Psoas muscle (tissue), 8 donors: ENCODE data around the gene WNT10A. TPM values are rescaled to one million over a fixed set of nuclear protein-coding genes. Genes with fewer than 3 reads are reported as not detected.

Experiments used
- ATAC-seq, 4 donors: fragments of 200-7000 bp; cut with Tn5 transposase; one replicate each; pipeline ENCODE4 v1.9.1; 2020; ENCODE audit warnings: moderate library complexity in 3 of 4, mild to moderate bottlenecking in 2 of 4
- DNase-seq, 2 donors: peaks; one replicate each; pipeline ENCODE4 v3.0.0-alpha.2; 2020
- H3K27ac ChIP-seq: fragments of 200-600 bp; one replicate; pipeline ENCODE4 v1.8.0; 2022
- H3K27me3 ChIP-seq, 3 donors: fragments of 200-600 bp in 1 of 3; one replicate each; pipeline versions ENCODE4 v1.6.1 to v1.8.0; 2013 to 2022; ENCODE audit warnings: low read length in 2 of 3, mild to moderate bottlenecking in 2 of 3, moderate library complexity in 1 of 3; ENCODE audit not compliant: insufficient read depth in 3 of 3
- H3K36me3 ChIP-seq, 2 donors: fragments of 200-600 bp in 1 of 2; one replicate each; pipeline versions ENCODE4 v1.6.1 to v1.8.0; 2013 to 2022; ENCODE audit warnings: low read depth in 1 of 2, mild to moderate bottlenecking in 1 of 2, moderate library complexity in 1 of 2; ENCODE audit not compliant: insufficient read depth in 1 of 2
- H3K4me1 ChIP-seq: fragments of 200-600 bp; one replicate; pipeline ENCODE4 v1.8.0; 2022
- H3K4me3 ChIP-seq: fragments of 200-600 bp; one replicate; pipeline ENCODE4 v1.8.0; 2022; ENCODE audit warnings: mild to moderate bottlenecking
- H3K9me3 ChIP-seq: fragments of 200-600 bp; one replicate; pipeline ENCODE4 v1.8.0; 2022
- CTCF ChIP-seq: fragments of 200-600 bp; IDR thresholded peaks from one replicate; pipeline ENCODE4 v1.8.0; 2022; ENCODE audit warnings: antibody characterized with exemption
- WGBS, 3 donors: extraction: QIAGEN DNeasy Blood & Tissue Kit; methylation state at CpG; one replicate each; pipeline versions ENCODE4 v1.1.6 to v1.1.7; 2013; 5-methylcytosine and 5-hydroxymethylcytosine counted together
- intact Hi-C, 2 donors: fragments of 100-400 bp; cut with DNase I; formaldehyde crosslinking; loops; one replicate each; pipeline versions ENCODE4 v1.11.0 to v1.14.2; 2022
- polyA plus RNA-seq, 3 donors: library from polyadenylated mRNA; stranded (reverse); fragments of 200-250 nt; gene quantifications; one replicate each; pipeline ENCODE4 v1.2.3, GENCODE V29; 2013
- total RNA-seq, 4 donors: library from RNA; stranded (reverse); fragmentation: NEBNext Ultra II Directional in 2 of 4; extraction: Animal tissue kit (Norgen Biotek cat#: 25700) in 2 of 4; gene quantifications; one replicate each; pipeline versions ENCODE4 v1.2.1 to v1.2.4, GENCODE V29; 2021 to 2023
- donor health status: healthy with polysubstance abuse.
- donor health status: DM: no; HTN: no; CAD: no; lungs with moderate emphysema.
- donor health status: Bipolar disorder and iron deficiency.
- donor health status: healthy.
- donor health status: DM: yes; HTN: yes; CAD: no.
- donor health status: DM: no; HTN: no; CAD: no.
- donor health status: DM: no; HTN: no; CAD: no.
- donor health status: DM: yes; HTN: yes; CAD: no.

WNT10A gene
- total and polyA plus RNA-seq, 7 donors = 0.01 to 0.03 TPM; not detected in 5

GRCh38 chr2:218852911-218853667, 27.6 kb upstream of the WNT10A start:
- H3K9me3 ChIP-seq = no peaks in the 10 kb centered on the region
- WGBS, 3 donors = 27 to 29% (median 27%) methylated on average over 16 of the region's 16 CpGs
- H3K27me3 ChIP-seq = peaks cover 0 to 30% (median 3%) of the 10 kb centered on the region in 3 donors
- no peak overlapping the region for H3K27ac ChIP-seq
- intact Hi-C loops = loop anchor here in 1 of 2 donors (5.0 kb wide), 1 partner anchor 44 kb away; no protein-coding TSS in a partner anchor
- TF ChIP-seq CTCF = peak; percentile 69
- no peaks in the 10 kb centered on the region for H3K4me1 ChIP-seq
- DNase-seq = peak; percentile 55 to 75
- no peaks in the 10 kb centered on the region for H3K36me3 ChIP-seq
- ATAC-seq = peak; percentile 75 to 87 (median 76)
- H3K4me3 ChIP-seq = no peak overlapping the region

GRCh38 chr2:218853766-218854165, 26.9 kb upstream of the WNT10A start:
- H3K27ac ChIP-seq = no peak overlapping the region
- no peak for TF ChIP-seq CTCF
- WGBS, 3 donors = 33 to 54% (median 51%) methylated on average over 5 of the region's 5 CpGs
- H3K9me3 ChIP-seq = no peaks in the 10 kb centered on the region
- DNase-seq (peak in 1 of 2 donors; percentile 53), ATAC-seq (peak; percentile 66 to 91 (median 86))
- H3K4me1 ChIP-seq = no peaks in the 10 kb centered on the region
- no peaks in the 10 kb centered on the region for H3K36me3 ChIP-seq
- H3K4me3 ChIP-seq = no peak overlapping the region
- intact Hi-C loops = loop anchor here in 1 of 2 donors (5.0 kb wide), 1 partner anchor 44 kb away; no protein-coding TSS in a partner anchor
- H3K27me3 ChIP-seq = peaks cover 0 to 37% (median 6%) of the 10 kb centered on the region in 3 donors

GRCh38 chr2:218854860-218855259, 25.8 kb upstream of the WNT10A start:
- Histone ChIP-seq H3K27me3 (peaks cover 0 to 46% (median 6%) of the 10 kb centered on the region in 3 donors), H3K9me3 (no peaks in the 10 kb centered on the region), H3K4me3 (no peak overlapping the region), H3K4me1 (no peaks in the 10 kb centered on the region), H3K27ac (no peak overlapping the region), H3K36me3 (no peaks in the 10 kb centered on the region)
- 60 to 75% (median 60%) methylated on average over 5 of the region's 5 CpGs for WGBS, 3 donors
- intact Hi-C loops = loop anchor here (5.0 kb wide), 2 partner anchors 42 to 127 kb away; no protein-coding TSS in a partner anchor
- ATAC-seq = no peak
- no peak for DNase-seq
- no peak for TF ChIP-seq CTCF

GRCh38 chr2:218855305-218856166, 25.1 kb upstream of the WNT10A start:
- H3K9me3 ChIP-seq = no peaks in the 10 kb centered on the region
- whole genome bisulfite sequencing, 3 donors = 49 to 60% (median 52%) methylated on average over 14 of the region's 14 CpGs
- peaks cover 0 to 53% (median 11%) of the 10 kb centered on the region in 3 donors for H3K27me3 ChIP-seq
- no peak overlapping the region for H3K4me3 ChIP-seq
- TF ChIP-seq CTCF = no peak
- peaks cover 3% of the 10 kb centered on the region for H3K4me1 ChIP-seq
- ATAC-seq (no peak), DNase-seq (peak in 1 of 2 donors; percentile 30)
- intact Hi-C loops = loop anchor here in 1 of 2 donors (2.0 to 5.0 kb wide), 2 partner anchors 39 to 127 kb away; no protein-coding TSS in a partner anchor
- H3K27ac ChIP-seq = no peak overlapping the region
- no peaks in the 10 kb centered on the region for H3K36me3 ChIP-seq
